H1 (cell line): ENCODE data around the gene CEP89. TPM values are rescaled to one million over a fixed set of nuclear protein-coding genes. Genes with fewer than 3 reads are reported as not detected.

ENCODE experiments used
- EZH2 ChIP-seq: fragments of 200-600 bp; sonication (generic); IDR thresholded peaks from 2 replicates; pipeline ENCODE4 v1.7.1; 2012; ENCODE audit warnings: low read depth, mild to moderate bottlenecking, moderate library complexity, low read length, inconsistent platforms; ENCODE audit not compliant: severe bottlenecking
- polyA plus RNA-seq, 7 experiments: library from polyadenylated mRNA; depleted of rRNA in 3 of 7; stranded (reverse) in 5 of 7; unstranded in 2 of 7; fragments of >200 nt in 5 of 7; fragments of 200-250 nt in 2 of 7; gene quantifications; 1 replicate in 5 of 7; 2 replicates in 1 of 7; 4 replicates in 1 of 7; pipeline versions ENCODE4 v1.2.1 to v1.2.3, GENCODE V29; 2011 to 2013; ENCODE audit warnings: missing spikeins in 2 of 7, mixed read lengths in 2 of 7
- total RNA-seq: library from RNA; stranded (reverse); fragmentation: NEBNext Ultra II Directional; extraction: Animal tissue kit (Norgen Biotek cat#: 25700); gene quantifications from 2 replicates; pipeline ENCODE4 v1.2.1, GENCODE V29; 2021

CEP89 gene
- total and polyA plus RNA-seq, 2 of the 8 experiments (the other 6 are each of a cell fraction or from before 2014, with no cell fraction given), result 23.0 to 23.6 TPM

DNA sequence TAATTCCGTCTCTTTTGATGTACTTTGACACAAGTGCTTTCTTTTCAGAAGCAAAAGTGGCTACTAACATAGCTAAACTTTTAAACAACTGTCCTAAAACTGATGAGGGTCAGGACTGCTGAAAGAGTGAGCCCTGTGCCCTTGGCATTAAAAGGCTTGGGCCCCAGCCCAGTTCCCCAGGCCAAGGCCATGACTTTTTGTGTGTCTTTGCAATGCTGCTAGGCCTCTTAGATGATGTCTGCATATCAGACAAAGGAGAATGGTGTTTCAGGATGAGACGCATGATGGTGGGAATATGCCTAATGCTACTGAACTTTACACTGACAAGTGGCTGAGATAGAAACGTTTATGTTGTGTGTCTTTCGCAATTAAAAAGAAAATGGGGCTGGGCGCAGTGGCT lies 140.1 kb downstream of the CEP89 start (continued):
- no peak for TF ChIP-seq EZH2
